ENCODE results near the gene CD7. TPM values are rescaled to one million over a fixed set of nuclear protein-coding genes. Genes with fewer than 3 reads are reported as not detected.
A peak's percentile ranks its signal among the peaks of the same experiment; 100 is the strongest.

CD7 gene
- total RNA-seq, 1 donor from 2014 or later = 0.27 TPM

DNA sequence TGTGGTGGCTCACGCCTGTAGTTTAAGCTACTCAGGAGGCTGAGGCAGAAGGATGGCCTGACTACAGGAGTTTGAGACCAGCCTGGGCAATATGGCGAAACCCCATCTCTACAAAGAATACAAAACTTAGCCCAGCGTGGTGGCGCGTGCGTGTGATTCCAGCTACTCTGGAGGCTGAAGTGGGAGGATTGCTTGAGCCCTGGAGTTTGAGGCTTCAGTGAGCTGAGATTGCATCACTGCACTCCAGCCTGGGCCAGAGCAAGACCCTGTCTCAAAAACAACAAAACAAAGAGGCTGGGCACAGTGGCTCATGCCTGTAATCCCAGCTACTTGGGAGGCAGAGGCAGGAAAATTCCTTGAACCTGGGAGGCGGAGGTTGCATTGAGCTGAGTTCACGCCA lies 36.9 kb downstream of the CD7 start:
- TF ChIP-seq, protein P1, sequence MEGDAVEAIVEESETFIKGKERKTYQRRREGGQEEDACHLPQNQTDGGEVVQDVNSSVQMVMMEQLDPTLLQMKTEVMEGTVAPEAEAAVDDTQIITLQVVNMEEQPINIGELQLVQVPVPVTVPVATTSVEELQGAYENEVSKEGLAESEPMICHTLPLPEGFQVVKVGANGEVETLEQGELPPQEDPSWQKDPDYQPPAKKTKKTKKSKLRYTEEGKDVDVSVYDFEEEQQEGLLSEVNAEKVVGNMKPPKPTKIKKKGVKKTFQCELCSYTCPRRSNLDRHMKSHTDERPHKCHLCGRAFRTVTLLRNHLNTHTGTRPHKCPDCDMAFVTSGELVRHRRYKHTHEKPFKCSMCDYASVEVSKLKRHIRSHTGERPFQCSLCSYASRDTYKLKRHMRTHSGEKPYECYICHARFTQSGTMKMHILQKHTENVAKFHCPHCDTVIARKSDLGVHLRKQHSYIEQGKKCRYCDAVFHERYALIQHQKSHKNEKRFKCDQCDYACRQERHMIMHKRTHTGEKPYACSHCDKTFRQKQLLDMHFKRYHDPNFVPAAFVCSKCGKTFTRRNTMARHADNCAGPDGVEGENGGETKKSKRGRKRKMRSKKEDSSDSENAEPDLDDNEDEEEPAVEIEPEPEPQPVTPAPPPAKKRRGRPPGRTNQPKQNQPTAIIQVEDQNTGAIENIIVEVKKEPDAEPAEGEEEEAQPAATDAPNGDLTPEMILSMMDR (IDR thresholded peaks at IDR 0.05; ENCODE audit: partially characterized antibody, unreplicated experiment) = no peak
- no peak for DNase-seq
- H3K9me3 Mint-ChIP-seq (ENCODE audit: unreplicated experiment) = peaks cover 9% of the 10 kb centered on the region
- H3K4me1 Mint-ChIP-seq (ENCODE audit: low read depth, unreplicated experiment) = peaks cover 14% of the 10 kb centered on the region
- H3K27me3 Mint-ChIP-seq (ENCODE audit: unreplicated experiment) = peaks cover 3% of the 10 kb centered on the region
- no peak overlapping the region for H3K4me3 Mint-ChIP-seq (ENCODE audit: unreplicated experiment)
- H3K36me3 Mint-ChIP-seq (ENCODE audit: unreplicated experiment) = no peaks in the 10 kb centered on the region
- H3K27ac Mint-ChIP-seq (ENCODE audit: unreplicated experiment) = no peak overlapping the region

GRCh38 chr17:82278786-82279391 lies 38.5 kb downstream of the CD7 start:
- peak overlapping the region; percentile 1 for H3K4me3 Mint-ChIP-seq (ENCODE audit: unreplicated experiment)
- H3K9me3 Mint-ChIP-seq (ENCODE audit: unreplicated experiment) = peaks cover 9% of the 10 kb centered on the region
- no peaks in the 10 kb centered on the region for H3K36me3 Mint-ChIP-seq (ENCODE audit: unreplicated experiment)
- TF ChIP-seq, protein P1 (IDR thresholded peaks at IDR 0.05; ENCODE audit: partially characterized antibody, unreplicated experiment) = no peak
- no peak overlapping the region for H3K27ac Mint-ChIP-seq (ENCODE audit: unreplicated experiment)
- peaks cover 3% of the 10 kb centered on the region for H3K27me3 Mint-ChIP-seq (ENCODE audit: unreplicated experiment)
- no peak for DNase-seq
- H3K4me1 Mint-ChIP-seq (ENCODE audit: low read depth, unreplicated experiment) = peaks cover 13% of the 10 kb centered on the region

- Mint-ChIP-seq H3K27ac (ENCODE audit: unreplicated experiment) (peak overlapping the region; percentile 3), H3K36me3 (ENCODE audit: unreplicated experiment) (no peaks in the 10 kb centered on the region), H3K4me3 (ENCODE audit: unreplicated experiment) (peak overlapping the region; percentile 1), H3K9me3 (ENCODE audit: unreplicated experiment) (peaks cover 9% of the 10 kb centered on the region), H3K27me3 (ENCODE audit: unreplicated experiment) (peaks cover 3% of the 10 kb centered on the region), H3K4me1 (ENCODE audit: low read depth, unreplicated experiment) (peaks cover 11% of the 10 kb centered on the region)
- TF ChIP-seq, protein P1 (IDR thresholded peaks at IDR 0.05; ENCODE audit: partially characterized antibody, unreplicated experiment) = no peak
- no peak for DNase-seq
Measured at GRCh38 chr17:82278308-82278707, 39.1 kb downstream of the CD7 start.

- no peak overlapping the region for H3K27ac Mint-ChIP-seq (ENCODE audit: unreplicated experiment)
- no peak overlapping the region for H3K4me3 Mint-ChIP-seq (ENCODE audit: unreplicated experiment)
- DNase-seq = no peak
- peaks cover 3% of the 10 kb centered on the region for H3K27me3 Mint-ChIP-seq (ENCODE audit: unreplicated experiment)
- H3K4me1 Mint-ChIP-seq (ENCODE audit: low read depth, unreplicated experiment) = peaks cover 11% of the 10 kb centered on the region
- H3K36me3 Mint-ChIP-seq (ENCODE audit: unreplicated experiment) = no peaks in the 10 kb centered on the region
- peaks cover 9% of the 10 kb centered on the region for H3K9me3 Mint-ChIP-seq (ENCODE audit: unreplicated experiment)
- TF ChIP-seq, protein P1 (IDR thresholded peaks at IDR 0.05; ENCODE audit: partially characterized antibody, unreplicated experiment) = no peak
Measured at GRCh38 chr17:82277851-82278250, 39.6 kb downstream of the CD7 start.

- H3K4me1 Mint-ChIP-seq (ENCODE audit: low read depth, unreplicated experiment) = peaks cover 13% of the 10 kb centered on the region
- H3K27me3 Mint-ChIP-seq (ENCODE audit: unreplicated experiment) = peaks cover 6% of the 10 kb centered on the region
- peak overlapping the region; percentile 46 for H3K4me3 Mint-ChIP-seq (ENCODE audit: unreplicated experiment)
- TF ChIP-seq, protein P1 (IDR thresholded peaks at IDR 0.05; ENCODE audit: partially characterized antibody, unreplicated experiment) = no peak
- H3K27ac Mint-ChIP-seq (ENCODE audit: unreplicated experiment) = no peak overlapping the region
- peaks cover 5% of the 10 kb centered on the region for H3K36me3 Mint-ChIP-seq (ENCODE audit: unreplicated experiment)
- peaks cover 13% of the 10 kb centered on the region for H3K9me3 Mint-ChIP-seq (ENCODE audit: unreplicated experiment)
- DNase-seq = no peak
Measured at GRCh38 chr17:82276938-82277337, 40.5 kb downstream of the CD7 start.
